ENCODE data around the gene PDIA4.

DNA sequence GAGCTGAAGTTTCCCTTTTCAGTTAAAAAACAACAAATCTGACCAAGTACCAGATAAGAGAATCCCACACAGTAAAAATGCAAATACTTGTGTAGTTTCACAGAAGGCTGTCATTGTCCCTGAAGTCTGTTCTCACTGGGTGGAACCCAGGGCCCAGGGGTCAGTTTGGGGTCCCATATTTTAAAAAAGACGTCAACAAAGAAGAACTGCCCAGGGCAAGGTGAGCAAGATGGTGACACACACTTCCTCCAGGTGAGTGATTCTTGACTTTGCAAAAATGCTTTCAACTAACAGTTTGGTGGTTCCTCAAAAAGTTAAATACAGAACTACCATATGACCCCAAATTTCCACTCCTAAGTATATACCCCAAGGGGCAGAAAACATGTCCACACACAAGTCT, 36.8 kb downstream of the PDIA4 start:
- TF ChIP-seq POLR2A (IDR thresholded peaks at IDR 0.05; ENCODE audit: low read length) (no peak), GATA1 (IDR thresholded peaks at IDR 0.05; ENCODE audit: low read depth, low read length) (no peak)

Data from erythroblast (primary cell).